ENCODE measurements around the gene GPAT3.
"Not testable (repeated sequence)": the region's sequence is repeated elsewhere in the genome, so short reads cannot be mapped to it uniquely, and the experiment has no call there.

DNA sequence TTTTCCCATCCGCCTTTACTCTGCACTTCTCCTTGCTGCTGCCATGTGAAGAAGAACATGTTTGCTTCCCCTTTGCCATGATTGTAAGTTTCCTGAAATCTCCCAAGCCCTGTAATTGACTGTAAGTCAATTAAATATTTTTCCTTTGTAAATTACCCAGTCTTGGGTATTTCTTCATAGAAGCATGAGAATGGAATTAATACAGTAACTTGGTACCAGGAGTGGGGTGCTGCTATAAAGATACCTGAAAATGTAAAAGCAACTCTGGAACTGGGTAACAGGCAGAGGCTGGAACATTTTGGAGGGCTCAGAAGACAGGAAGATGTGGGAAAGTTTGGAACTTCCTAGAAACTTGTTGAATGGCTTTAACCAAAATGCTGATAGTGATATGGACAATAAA, 86.2 kb downstream of the GPAT3 start:
- TF ChIP-seq, protein P1, sequence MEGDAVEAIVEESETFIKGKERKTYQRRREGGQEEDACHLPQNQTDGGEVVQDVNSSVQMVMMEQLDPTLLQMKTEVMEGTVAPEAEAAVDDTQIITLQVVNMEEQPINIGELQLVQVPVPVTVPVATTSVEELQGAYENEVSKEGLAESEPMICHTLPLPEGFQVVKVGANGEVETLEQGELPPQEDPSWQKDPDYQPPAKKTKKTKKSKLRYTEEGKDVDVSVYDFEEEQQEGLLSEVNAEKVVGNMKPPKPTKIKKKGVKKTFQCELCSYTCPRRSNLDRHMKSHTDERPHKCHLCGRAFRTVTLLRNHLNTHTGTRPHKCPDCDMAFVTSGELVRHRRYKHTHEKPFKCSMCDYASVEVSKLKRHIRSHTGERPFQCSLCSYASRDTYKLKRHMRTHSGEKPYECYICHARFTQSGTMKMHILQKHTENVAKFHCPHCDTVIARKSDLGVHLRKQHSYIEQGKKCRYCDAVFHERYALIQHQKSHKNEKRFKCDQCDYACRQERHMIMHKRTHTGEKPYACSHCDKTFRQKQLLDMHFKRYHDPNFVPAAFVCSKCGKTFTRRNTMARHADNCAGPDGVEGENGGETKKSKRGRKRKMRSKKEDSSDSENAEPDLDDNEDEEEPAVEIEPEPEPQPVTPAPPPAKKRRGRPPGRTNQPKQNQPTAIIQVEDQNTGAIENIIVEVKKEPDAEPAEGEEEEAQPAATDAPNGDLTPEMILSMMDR (IDR thresholded peaks at IDR 0.05): not testable (repeated sequence)
- TF ChIP-seq POLR2A (IDR thresholded peaks at IDR 0.05): not testable (repeated sequence)

Measured in testis (tissue), 2 donors.